IPS DF 4.7 (cell line): ENCODE data around the gene ZMIZ1.

Experiments
- DNase-seq: peaks from one replicate; pipeline ENCODE4 v3.0.0-alpha.2; 2013; ENCODE audit warnings: low spot score; ENCODE audit errors: extremely low read depth

Gene ZMIZ1

GRCh38 chr10:79184145-79184625 is 115.4 kb downstream of the ZMIZ1 start:
- no peak for DNase-seq

DNA sequence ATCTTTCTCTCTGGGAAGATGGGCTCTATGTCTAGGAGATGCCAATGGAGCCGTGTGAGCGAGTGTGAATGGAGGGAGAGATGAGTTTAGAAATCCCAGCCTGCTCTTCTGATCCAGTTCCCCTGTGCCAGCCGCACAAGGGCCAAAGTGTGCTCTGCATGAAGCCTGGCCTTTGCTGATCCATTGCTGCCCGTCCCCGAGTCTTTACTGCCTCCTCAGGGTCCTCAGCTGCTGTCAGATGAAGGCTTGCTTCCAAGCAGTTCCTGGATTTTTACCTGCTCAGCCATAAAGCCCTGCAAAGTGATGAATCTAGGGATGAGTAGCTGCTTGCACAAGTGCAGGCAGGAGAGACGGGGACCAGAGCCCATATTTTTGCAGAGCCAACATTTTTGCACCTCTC is 115.9 kb downstream of the ZMIZ1 start:
- DNase-seq: no peak

- no peak for DNase-seq
Measured at GRCh38 chr10:79185067-79185774, 116.5 kb downstream of the ZMIZ1 start.

DNA sequence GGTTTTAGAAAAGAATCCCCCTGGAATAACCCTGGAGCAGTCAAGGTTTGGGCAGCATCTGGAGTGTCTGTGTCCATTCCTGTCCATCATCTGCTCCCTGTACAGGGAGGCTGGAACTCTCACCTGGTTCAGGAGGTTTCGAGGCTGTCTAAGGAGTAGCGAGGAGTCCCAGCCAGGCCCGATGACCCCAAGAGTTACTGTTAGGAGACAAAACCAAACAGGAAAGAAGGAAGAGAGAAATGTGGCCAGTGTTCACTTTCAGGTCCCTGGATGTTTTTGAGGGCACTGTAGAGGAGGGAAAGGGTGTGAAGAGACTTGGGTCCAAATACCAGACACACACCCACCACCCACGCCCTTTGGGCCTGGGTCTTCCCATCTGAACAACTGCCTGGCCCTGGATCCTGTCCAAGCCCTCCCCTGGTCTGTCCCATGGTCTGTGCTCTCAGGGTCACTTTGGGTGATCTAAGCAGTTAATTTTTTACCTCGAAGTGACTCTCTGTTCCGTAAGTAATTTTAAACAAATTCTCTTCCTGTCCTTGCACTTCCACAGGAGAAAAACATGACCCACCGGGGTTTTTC is 117.1 kb downstream of the ZMIZ1 start:
- no peak for DNase-seq

- no peak for DNase-seq
Measured at GRCh38 chr10:79186486-79187120, 117.8 kb downstream of the ZMIZ1 start.

DNA sequence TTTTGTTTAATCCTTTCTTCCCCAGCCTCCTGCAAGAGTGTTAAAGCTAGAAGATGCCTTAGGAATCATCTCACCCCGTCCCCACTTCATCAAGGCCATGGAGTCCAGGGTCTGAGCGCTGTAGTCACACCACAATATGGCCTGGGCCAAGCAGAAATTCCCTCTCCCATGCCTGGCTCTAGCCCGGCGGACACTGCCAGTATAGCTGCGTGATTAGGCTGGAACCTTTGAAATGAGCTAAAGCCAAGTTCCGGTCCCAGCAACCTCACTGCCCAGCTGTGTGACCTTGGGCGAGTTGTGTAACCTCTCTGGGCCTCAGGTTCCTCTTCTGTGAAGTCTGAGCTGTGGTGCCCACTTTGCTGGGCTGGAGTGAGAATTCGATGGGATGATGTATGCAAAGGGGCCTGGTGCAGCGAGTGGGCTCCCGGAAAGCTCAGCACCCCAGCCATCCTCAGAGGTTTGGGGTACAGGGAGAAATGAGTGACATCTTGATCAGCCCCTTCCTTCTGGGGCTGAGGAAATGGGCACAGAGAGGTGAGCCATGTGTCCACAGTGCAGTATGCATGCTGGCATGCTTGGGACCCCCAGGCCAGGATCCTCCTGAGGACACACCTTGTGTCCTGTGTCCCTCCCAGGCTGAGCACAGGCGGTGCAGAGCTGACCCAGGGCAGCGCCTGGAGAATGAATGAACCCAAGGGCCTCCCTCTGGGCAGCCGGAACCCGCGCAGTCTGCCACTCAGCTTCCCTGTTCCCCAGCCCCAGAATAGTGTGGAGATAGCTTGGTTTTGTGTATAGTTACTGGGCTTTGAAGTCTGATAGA is 118.6 kb downstream of the ZMIZ1 start:
- DNase-seq: no peak

- no peak for DNase-seq
Measured at GRCh38 chr10:79188154-79188965, 119.6 kb downstream of the ZMIZ1 start.

GRCh38 chr10:79189181-79189580 is 120.4 kb downstream of the ZMIZ1 start:
- DNase-seq: no peak

DNA sequence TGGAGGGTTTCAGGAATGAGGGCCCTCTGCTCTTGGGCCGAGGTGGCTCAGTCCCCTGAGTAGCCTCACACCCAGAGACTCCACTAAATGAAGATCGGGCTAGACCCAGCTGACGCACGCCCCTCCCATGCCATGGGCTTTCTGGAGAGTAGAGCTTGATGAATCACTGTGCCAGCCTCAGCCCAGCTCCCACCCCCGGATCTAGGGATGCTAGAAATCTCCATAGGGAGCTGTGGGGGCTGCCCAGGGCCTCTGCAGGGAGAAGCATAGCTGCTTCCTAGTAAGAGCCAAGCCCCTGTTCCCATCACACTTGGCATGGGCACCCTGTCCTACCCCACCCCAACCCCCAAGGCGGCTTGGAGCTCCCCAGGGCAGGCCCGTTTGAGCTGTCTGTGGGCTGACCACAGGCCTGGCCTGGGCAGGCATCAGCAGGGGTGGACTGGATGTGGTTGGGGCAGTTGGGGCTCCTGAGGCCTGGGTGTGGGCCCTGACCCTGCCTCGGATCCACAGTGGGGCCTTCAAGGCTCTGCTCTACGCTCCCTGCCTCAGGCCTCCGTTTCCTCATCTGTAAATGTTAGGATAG is 121.2 kb downstream of the ZMIZ1 start:
- no peak for DNase-seq

GRCh38 chr10:79190740-79191261 is 122.0 kb downstream of the ZMIZ1 start:
- DNase-seq: no peak

GRCh38 chr10:79191951-79192676 is 123.3 kb downstream of the ZMIZ1 start:
- DNase-seq: no peak

DNA sequence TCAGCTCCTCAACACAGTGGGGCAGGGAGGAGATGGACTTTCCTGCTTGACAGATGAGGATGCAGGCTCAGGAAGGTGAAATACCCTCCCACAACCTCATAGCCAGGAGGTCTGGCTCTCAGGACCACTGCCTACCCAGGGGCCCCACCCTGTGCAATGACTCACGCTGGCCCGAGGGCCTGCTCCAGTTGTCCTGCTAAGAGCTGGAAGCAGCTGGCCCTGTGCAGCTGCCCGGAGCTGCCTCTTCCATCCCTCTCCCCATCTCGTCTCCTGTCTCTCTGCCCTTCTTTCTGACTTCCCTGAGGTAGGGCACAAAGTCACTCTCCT is 123.9 kb downstream of the ZMIZ1 start:
- DNase-seq: no peak

GRCh38 chr10:79193694-79194382 is 125.1 kb downstream of the ZMIZ1 start:
- DNase-seq: no peak

DNA sequence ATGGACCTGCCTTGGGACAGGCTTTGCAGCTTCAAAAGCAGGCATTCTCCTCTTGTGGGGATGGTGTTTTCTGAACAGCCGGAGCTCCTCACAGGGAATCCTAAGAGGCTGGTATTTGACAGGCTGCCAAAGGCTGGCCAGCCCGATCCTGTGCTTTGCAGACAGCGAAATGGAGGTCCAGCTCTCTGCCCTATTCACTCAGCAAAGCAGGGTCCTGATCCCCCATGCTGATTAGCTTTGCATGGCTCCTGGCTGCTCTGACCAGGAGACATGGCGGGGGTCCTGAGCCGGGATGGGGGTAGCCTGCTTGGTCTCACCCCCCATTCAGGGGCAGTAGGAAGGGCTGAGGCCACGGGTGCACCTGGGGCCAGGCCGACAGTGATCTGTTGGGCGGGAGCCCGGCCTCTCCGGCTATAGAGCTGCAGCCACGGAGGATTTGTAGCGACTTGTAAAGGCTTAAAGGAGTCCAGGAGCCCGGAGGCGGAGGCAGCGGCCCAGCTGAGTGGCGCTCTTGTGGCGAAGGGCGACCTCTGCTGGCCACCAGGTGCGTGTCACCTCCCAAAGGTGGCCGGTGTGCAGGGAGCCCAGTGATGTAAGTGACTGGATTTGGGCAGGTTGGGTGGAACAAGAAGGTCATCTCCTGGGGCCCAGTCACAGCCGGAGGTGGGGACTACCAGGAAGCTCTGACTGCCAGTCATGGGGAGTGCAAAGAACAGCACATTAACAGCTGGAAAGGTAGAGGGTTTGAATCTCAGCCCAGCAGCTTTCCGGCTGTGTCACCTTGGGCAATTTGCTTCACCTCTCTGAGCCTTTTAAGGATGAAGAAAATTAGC is 126.5 kb downstream of the ZMIZ1 start:
- no peak for DNase-seq

DNA sequence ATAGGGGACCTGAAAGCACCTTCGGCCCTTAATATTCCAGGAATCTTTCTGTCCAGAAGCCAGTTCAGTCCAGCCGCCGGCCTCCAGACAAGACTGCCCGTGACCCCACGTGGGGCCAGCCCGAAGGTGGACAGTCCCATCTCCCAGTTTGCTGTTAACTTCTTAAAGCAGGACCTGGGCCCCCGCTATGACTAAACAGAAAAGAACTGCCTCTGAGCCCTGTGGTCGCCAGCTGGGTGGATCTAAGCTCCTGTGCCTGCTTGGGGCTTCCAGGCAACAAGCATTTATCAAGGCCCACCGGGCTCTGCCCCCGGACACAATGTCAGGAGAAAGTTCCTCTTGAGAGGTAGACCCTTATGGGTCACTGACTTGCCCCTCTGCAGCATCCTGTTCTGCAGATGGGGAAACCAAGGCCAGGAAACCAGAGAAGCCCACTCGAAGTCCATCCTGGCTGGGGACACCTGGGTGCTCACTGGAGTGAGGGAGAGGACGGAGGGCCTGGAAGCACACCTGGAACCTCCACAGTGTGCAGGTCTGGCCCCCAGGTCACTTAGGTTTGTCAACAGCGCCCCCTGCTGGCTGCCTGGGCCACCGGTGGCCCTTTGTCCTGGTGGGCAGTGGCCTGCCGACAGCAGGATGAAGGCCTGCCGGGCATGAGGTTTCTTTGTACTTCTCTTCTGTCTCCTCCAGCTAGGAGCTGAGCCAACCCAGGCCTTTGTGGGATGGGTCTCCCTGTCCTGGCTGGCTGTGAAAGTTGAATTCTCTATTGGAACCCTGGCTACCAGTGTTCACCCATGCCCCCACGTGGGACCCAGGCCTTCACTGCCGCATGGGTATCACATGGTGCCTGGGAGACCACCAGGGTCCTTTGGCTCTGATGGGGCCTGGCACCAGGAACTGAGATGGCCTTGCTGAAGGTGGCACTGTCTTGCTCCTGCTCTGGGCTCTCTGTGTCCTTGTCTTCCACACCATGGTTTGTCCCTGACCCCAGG is 128.0 kb downstream of the ZMIZ1 start:
- no peak for DNase-seq

DNA sequence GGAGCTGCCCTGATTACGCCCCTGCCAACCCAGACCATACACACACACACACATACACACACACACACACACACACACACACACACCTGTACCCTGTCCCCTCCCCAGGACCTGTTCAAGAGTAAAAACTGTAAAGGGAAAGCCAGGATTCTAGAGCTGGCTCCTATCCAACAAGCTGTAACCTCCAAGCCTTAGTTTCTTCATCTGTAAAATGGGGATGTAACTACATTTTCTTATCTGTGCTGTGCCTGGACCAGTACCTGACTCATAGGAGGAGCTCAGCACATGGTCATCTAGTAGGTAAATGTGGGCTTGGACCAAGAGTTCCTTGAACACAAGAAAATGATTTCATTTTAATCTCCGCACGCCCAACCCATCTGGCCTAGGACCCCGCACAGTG is 128.8 kb downstream of the ZMIZ1 start:
- no peak for DNase-seq

DNA sequence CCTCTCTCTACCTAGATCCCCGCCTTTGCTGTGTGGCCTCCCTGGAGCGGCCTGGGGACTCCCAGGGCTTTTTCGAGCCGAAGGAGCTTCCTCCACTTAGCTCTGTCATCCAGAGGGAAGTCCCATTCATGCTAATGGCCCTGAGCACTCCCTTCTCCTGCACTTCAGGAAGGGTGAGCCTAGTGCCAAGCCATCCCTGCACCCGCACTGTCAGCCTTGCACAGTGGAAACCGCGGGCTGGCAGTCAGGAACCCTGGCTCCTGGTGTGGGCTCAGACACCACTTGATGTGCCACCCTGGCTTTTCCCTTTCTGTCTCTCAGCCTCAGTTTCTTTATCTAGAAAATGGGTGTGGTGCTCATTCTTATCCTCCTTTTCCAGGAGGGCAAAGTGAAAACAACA is 131.6 kb downstream of the ZMIZ1 start:
- no peak for DNase-seq
